ENCODE results near the gene VTA1.

Gene VTA1

GRCh38 chr6:142222022-142222421 is 75.0 kb downstream of the VTA1 start:
- no peak for TF ChIP-seq CTCF (IDR thresholded peaks at IDR 0.05)

DNA sequence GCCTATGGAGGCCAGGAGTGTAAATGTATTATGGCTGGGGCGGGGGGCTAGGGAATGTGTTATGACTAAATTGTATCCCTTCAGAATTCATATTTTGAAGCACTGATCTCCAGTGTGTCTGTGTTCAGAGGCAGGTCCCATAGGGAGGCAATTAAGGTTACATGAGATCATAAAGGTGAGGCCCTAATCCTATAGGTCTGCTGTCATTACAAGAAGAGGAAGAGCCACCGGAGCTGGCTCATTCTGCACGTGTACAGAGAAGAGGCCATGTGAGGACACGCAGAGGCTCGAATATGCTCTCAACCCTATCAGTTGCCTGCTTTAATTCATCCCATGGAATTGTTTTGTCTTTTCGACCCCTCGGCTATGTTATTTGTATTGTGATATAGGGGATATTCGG is 76.9 kb downstream of the VTA1 start:
- TF ChIP-seq CTCF (IDR thresholded peaks at IDR 0.05) = no peak

DNA sequence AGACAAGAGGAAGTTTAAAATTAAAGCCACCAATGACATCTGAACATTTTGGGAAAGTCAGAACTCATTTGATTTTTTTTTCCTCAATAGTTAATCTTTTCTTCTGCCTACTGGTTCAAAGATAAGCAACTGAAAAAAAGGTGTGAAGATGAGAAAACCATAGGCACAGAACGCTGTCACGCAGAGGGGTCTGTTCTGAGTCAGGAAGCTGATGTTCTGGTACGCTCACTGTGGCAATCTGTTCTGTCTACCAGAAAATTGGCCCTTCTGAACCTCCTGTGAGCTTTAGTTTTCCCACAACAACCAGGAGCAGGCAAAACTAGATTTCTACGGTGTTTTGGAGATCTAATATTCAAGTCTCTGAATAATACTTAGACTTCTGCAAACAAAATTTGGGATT is 78.1 kb downstream of the VTA1 start:
- TF ChIP-seq CTCF (IDR thresholded peaks at IDR 0.05) = no peak

- no peak for TF ChIP-seq CTCF (IDR thresholded peaks at IDR 0.05)
Measured at GRCh38 chr6:142225552-142225951, 78.5 kb downstream of the VTA1 start.

- no peak for TF ChIP-seq CTCF (IDR thresholded peaks at IDR 0.05)
Measured at GRCh38 chr6:142226731-142227130, 79.7 kb downstream of the VTA1 start.

- TF ChIP-seq CTCF (IDR thresholded peaks at IDR 0.05) = no peak
Measured at GRCh38 chr6:142233945-142234682, 87.1 kb downstream of the VTA1 start.

- no peak for TF ChIP-seq CTCF (IDR thresholded peaks at IDR 0.05)
Measured at GRCh38 chr6:142235272-142235671, 88.2 kb downstream of the VTA1 start.

- no peak for TF ChIP-seq CTCF (IDR thresholded peaks at IDR 0.05)
Measured at GRCh38 chr6:142235791-142236190, 88.7 kb downstream of the VTA1 start.
